ENCODE data around the gene SLC6A3.

GRCh38 chr5:1483064-1483463 is 37.8 kb upstream of the SLC6A3 start:
- TF ChIP-seq CTCF (IDR thresholded peaks at IDR 0.05) (no peak), EZH2 (IDR thresholded peaks at IDR 0.05; ENCODE audit: borderline replicate concordance, insufficient read depth, low read depth, low read length, poor library complexity, severe bottlenecking) (no peak)

Measured in B cell (primary cell).